T-helper 17 cell (primary cell): ENCODE data around the gene PRRX1. TPM values are rescaled to one million over a fixed set of nuclear protein-coding genes. Genes with fewer than 3 reads are reported as not detected.

Source experiments
- ATAC-seq: fragments of 150-1000 bp; cut with Tn5 transposase; 2 replicates; pipeline ENCODE4 v1.10.0; 2021; ENCODE audit warnings: mild to moderate bottlenecking, moderate library complexity
- DNase-seq, 3 donors: peaks; one replicate each; pipeline versions ENCODE4 v3.0.0 to v3.0.0-alpha.2; 2020 to 2021
- H3K9me3 ChIP-seq: one replicate; pipeline ENCODE4 v1.7.0; 2013; ENCODE audit warnings: low read length, mild to moderate bottlenecking; ENCODE audit not compliant: control insufficient read depth, poor library complexity, severe bottlenecking
- H3K27ac Mint-ChIP-seq: one replicate; pipeline ENCODE4 v1.8.0; 2022; ENCODE audit warnings: mild to moderate bottlenecking, moderate library complexity, mixed read lengths
- H3K27me3 Mint-ChIP-seq: one replicate; pipeline ENCODE4 v1.8.0; 2022; ENCODE audit warnings: mixed read lengths
- H3K36me3 Mint-ChIP-seq: one replicate; pipeline ENCODE4 v1.8.0; 2022; ENCODE audit warnings: low read depth, mixed read lengths
- H3K4me1 Mint-ChIP-seq: one replicate; pipeline ENCODE4 v1.8.0; 2022; ENCODE audit warnings: mild to moderate bottlenecking, mixed read lengths
- H3K4me3 Mint-ChIP-seq: one replicate; pipeline ENCODE4 v1.8.0; 2022; ENCODE audit warnings: mild to moderate bottlenecking, moderate library complexity, mixed read lengths
- total RNA-seq, 4 donors: library from RNA in 2 of 4; stranded (reverse) in 2 of 4; gene quantifications; one replicate each; pipeline ENCODE4 v1.2.3 and lab custom pipeline; 2022 to 2026

PRRX1 gene
- total RNA-seq, 2 donors from 2014 or later, result not detected

- no peak for DNase-seq
- H3K27me3 Mint-ChIP-seq, result peaks cover 20% of the 10 kb centered on the region
- no peak overlapping the region for H3K27ac Mint-ChIP-seq
- no peaks in the 10 kb centered on the region for H3K36me3 Mint-ChIP-seq
- H3K9me3 ChIP-seq, result no peaks in the 10 kb centered on the region
- ATAC-seq, result no peak
- no peak overlapping the region for H3K4me3 Mint-ChIP-seq
- H3K4me1 Mint-ChIP-seq, result no peaks in the 10 kb centered on the region
Measured at GRCh38 chr1:170703591-170703990, 39.7 kb downstream of the PRRX1 start.

- H3K4me3 Mint-ChIP-seq, result no peak overlapping the region
- H3K27ac Mint-ChIP-seq, result no peak overlapping the region
- H3K4me1 Mint-ChIP-seq, result no peaks in the 10 kb centered on the region
- H3K36me3 Mint-ChIP-seq, result no peaks in the 10 kb centered on the region
- peaks cover 20% of the 10 kb centered on the region for H3K27me3 Mint-ChIP-seq
- H3K9me3 ChIP-seq, result no peaks in the 10 kb centered on the region
- no peak for DNase-seq
- ATAC-seq, result no peak
Measured at GRCh38 chr1:170704256-170704655, 40.3 kb downstream of the PRRX1 start.

- no peaks in the 10 kb centered on the region for H3K36me3 Mint-ChIP-seq
Measured at GRCh38 chr1:170705981-170706380, 42.0 kb downstream of the PRRX1 start.

GRCh38 chr1:170707117-170707516 lies 43.2 kb downstream of the PRRX1 start:
- H3K4me3 Mint-ChIP-seq, result no peak overlapping the region
- H3K9me3 ChIP-seq, result no peaks in the 10 kb centered on the region
- peaks cover 6% of the 10 kb centered on the region for H3K27me3 Mint-ChIP-seq
- ATAC-seq, result no peak
- no peaks in the 10 kb centered on the region for H3K4me1 Mint-ChIP-seq
- H3K36me3 Mint-ChIP-seq, result no peaks in the 10 kb centered on the region
- no peak for DNase-seq
- no peak overlapping the region for H3K27ac Mint-ChIP-seq

More at GRCh38 chr1:170705981-170706380, 42.0 kb downstream of the PRRX1 start:
- no peaks in the 10 kb centered on the region for H3K4me1 Mint-ChIP-seq
- no peak overlapping the region for H3K27ac Mint-ChIP-seq
- peaks cover 9% of the 10 kb centered on the region for H3K27me3 Mint-ChIP-seq
- no peaks in the 10 kb centered on the region for H3K9me3 ChIP-seq
- no peak for DNase-seq
- H3K4me3 Mint-ChIP-seq, result no peak overlapping the region
- ATAC-seq, result no peak

GRCh38 chr1:170707959-170708655 lies 44.2 kb downstream of the PRRX1 start:
- H3K9me3 ChIP-seq, result no peaks in the 10 kb centered on the region
- no peaks in the 10 kb centered on the region for H3K36me3 Mint-ChIP-seq
- H3K4me3 Mint-ChIP-seq, result no peak overlapping the region
- ATAC-seq (no peak), DNase-seq (no peak)
- H3K4me1 Mint-ChIP-seq, result no peaks in the 10 kb centered on the region
- H3K27ac Mint-ChIP-seq, result no peak overlapping the region
- peaks cover 6% of the 10 kb centered on the region for H3K27me3 Mint-ChIP-seq

GRCh38 chr1:170711682-170712081 lies 47.8 kb downstream of the PRRX1 start:
- H3K4me1 Mint-ChIP-seq, result no peaks in the 10 kb centered on the region
- no peak for DNase-seq
- H3K9me3 ChIP-seq, result no peaks in the 10 kb centered on the region

GRCh38 chr1:170714163-170714562 lies 50.2 kb downstream of the PRRX1 start:
- Mint-ChIP-seq H3K27me3 (peaks cover 22% of the 10 kb centered on the region), H3K4me3 (no peak overlapping the region), H3K4me1 (no peaks in the 10 kb centered on the region), H3K36me3 (no peaks in the 10 kb centered on the region), H3K27ac (no peak overlapping the region)
- no peaks in the 10 kb centered on the region for H3K9me3 ChIP-seq
- DNase-seq, result no peak
- no peak for ATAC-seq

More at GRCh38 chr1:170711682-170712081, 47.8 kb downstream of the PRRX1 start:
- no peak overlapping the region for H3K4me3 Mint-ChIP-seq
- H3K27me3 Mint-ChIP-seq, result peaks cover 13% of the 10 kb centered on the region
- ATAC-seq, result no peak
- H3K27ac Mint-ChIP-seq, result no peak overlapping the region
- no peaks in the 10 kb centered on the region for H3K36me3 Mint-ChIP-seq

- H3K36me3 Mint-ChIP-seq, result no peaks in the 10 kb centered on the region
- no peak for ATAC-seq
- peaks cover 23% of the 10 kb centered on the region for H3K27me3 Mint-ChIP-seq
- no peaks in the 10 kb centered on the region for H3K9me3 ChIP-seq
- DNase-seq, result no peak
- H3K27ac Mint-ChIP-seq, result no peak overlapping the region
- H3K4me1 Mint-ChIP-seq, result no peaks in the 10 kb centered on the region
- no peak overlapping the region for H3K4me3 Mint-ChIP-seq
Measured at GRCh38 chr1:170714938-170715337, 51.0 kb downstream of the PRRX1 start.

- H3K27ac Mint-ChIP-seq, result no peak overlapping the region
- H3K9me3 ChIP-seq, result no peaks in the 10 kb centered on the region
- peaks cover 32% of the 10 kb centered on the region for H3K27me3 Mint-ChIP-seq
- no peak overlapping the region for H3K4me3 Mint-ChIP-seq
- no peaks in the 10 kb centered on the region for H3K36me3 Mint-ChIP-seq
- DNase-seq, result no peak
- no peaks in the 10 kb centered on the region for H3K4me1 Mint-ChIP-seq
- ATAC-seq, result no peak
Measured at GRCh38 chr1:170716835-170717429, 53.0 kb downstream of the PRRX1 start.

GRCh38 chr1:170720661-170721060 lies 56.7 kb downstream of the PRRX1 start:
- DNase-seq (no peak), ATAC-seq (no peak)
- H3K9me3 ChIP-seq, result no peaks in the 10 kb centered on the region
- H3K27ac Mint-ChIP-seq, result no peak overlapping the region
- H3K36me3 Mint-ChIP-seq, result no peaks in the 10 kb centered on the region
- peaks cover 54% of the 10 kb centered on the region for H3K27me3 Mint-ChIP-seq
- H3K4me1 Mint-ChIP-seq, result no peaks in the 10 kb centered on the region
- H3K4me3 Mint-ChIP-seq, result no peak overlapping the region

- Mint-ChIP-seq H3K27ac (no peak overlapping the region), H3K4me1 (no peaks in the 10 kb centered on the region), H3K36me3 (no peaks in the 10 kb centered on the region), H3K4me3 (no peak overlapping the region), H3K27me3 (peaks cover 53% of the 10 kb centered on the region)
- no peak for DNase-seq
- no peak for ATAC-seq
- H3K9me3 ChIP-seq, result no peaks in the 10 kb centered on the region
Measured at GRCh38 chr1:170721621-170722020, 57.7 kb downstream of the PRRX1 start.

- H3K27ac Mint-ChIP-seq, result no peak overlapping the region
- H3K27me3 Mint-ChIP-seq, result peaks cover 52% of the 10 kb centered on the region
- H3K4me3 Mint-ChIP-seq, result no peak overlapping the region
- H3K36me3 Mint-ChIP-seq, result no peaks in the 10 kb centered on the region
- no peaks in the 10 kb centered on the region for H3K4me1 Mint-ChIP-seq
- ATAC-seq (no peak), DNase-seq (no peak)
- H3K9me3 ChIP-seq, result no peaks in the 10 kb centered on the region
Measured at GRCh38 chr1:170723518-170723917, 59.6 kb downstream of the PRRX1 start.

GRCh38 chr1:170725326-170725725 lies 61.4 kb downstream of the PRRX1 start:
- H3K36me3 Mint-ChIP-seq, result no peaks in the 10 kb centered on the region
- no peak overlapping the region for H3K27ac Mint-ChIP-seq
- H3K9me3 ChIP-seq, result no peaks in the 10 kb centered on the region
- peaks cover 57% of the 10 kb centered on the region for H3K27me3 Mint-ChIP-seq
- no peak for DNase-seq
- no peak for ATAC-seq
- H3K4me3 Mint-ChIP-seq, result no peak overlapping the region
- H3K4me1 Mint-ChIP-seq, result no peaks in the 10 kb centered on the region

GRCh38 chr1:170727963-170728362 lies 64.0 kb downstream of the PRRX1 start:
- DNase-seq (no peak), ATAC-seq (no peak)
- Mint-ChIP-seq H3K27me3 (peaks cover 39% of the 10 kb centered on the region), H3K36me3 (no peaks in the 10 kb centered on the region), H3K4me3 (no peak overlapping the region), H3K4me1 (no peaks in the 10 kb centered on the region), H3K27ac (no peak overlapping the region)
- no peaks in the 10 kb centered on the region for H3K9me3 ChIP-seq
